Subcutaneous adipose tissue (tissue), 4 donors: ENCODE measurements around the gene SAG. TPM values are rescaled to one million over a fixed set of nuclear protein-coding genes. Genes with fewer than 3 reads are reported as not detected.

Experiments used
- total RNA-seq, 4 donors: library from RNA; depleted of rRNA; stranded (reverse); fragments of >200 nt; gene quantifications; one replicate each; pipeline ENCODE4 v1.1.0, GENCODE V29; 2016
- TF ChIP-seq, protein P1 (sequence below): fragments of 450-650 bp; IDR thresholded peaks from one replicate; pipeline ENCODE4 v1.5.1; 2016; ENCODE audit warnings: low read depth, mild to moderate bottlenecking, control low read depth, antibody characterized with exemption, moderate library complexity

Gene SAG
- total RNA-seq, 4 donors from 2014 or later: not detected

DNA sequence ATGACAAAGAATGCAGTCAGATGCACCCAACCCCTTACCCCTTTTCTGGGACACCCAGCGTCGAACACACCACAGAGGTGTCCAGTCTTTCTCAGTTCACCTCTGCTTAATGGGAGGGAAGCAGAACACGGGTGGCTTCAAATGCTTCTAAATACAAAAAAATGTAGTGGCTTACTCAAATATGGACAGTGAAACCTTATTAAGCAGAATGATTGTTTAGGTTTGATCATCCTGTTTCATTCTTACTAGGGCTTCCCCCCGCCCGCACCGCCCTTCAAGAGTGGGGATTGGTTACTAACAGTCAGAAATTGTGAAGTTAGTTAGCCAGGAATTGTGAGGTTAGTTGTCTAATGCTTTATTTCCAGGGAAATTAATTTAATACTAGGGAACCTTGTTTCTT is 34.5 kb upstream of the SAG start:
- TF ChIP-seq, protein P1, sequence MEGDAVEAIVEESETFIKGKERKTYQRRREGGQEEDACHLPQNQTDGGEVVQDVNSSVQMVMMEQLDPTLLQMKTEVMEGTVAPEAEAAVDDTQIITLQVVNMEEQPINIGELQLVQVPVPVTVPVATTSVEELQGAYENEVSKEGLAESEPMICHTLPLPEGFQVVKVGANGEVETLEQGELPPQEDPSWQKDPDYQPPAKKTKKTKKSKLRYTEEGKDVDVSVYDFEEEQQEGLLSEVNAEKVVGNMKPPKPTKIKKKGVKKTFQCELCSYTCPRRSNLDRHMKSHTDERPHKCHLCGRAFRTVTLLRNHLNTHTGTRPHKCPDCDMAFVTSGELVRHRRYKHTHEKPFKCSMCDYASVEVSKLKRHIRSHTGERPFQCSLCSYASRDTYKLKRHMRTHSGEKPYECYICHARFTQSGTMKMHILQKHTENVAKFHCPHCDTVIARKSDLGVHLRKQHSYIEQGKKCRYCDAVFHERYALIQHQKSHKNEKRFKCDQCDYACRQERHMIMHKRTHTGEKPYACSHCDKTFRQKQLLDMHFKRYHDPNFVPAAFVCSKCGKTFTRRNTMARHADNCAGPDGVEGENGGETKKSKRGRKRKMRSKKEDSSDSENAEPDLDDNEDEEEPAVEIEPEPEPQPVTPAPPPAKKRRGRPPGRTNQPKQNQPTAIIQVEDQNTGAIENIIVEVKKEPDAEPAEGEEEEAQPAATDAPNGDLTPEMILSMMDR: no peak

DNA sequence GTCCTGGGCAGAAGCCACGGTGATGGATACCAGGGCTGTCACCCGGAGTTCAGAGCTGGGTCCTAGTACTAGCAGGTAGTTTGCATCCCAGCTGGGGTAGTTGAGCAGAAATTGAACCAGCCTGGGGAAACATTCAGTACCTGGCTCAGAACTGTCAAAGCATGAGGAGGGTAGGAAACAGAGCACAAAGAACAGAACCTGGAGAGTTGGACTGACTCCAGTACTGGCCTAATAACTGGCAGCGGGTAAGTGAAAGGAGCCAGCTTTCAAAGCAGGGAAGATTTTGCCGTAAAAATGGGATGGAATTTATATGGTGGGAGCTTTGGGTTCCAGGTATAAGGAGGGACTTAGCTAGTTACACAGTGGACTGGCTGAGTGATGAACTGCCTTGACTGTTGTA is 32.4 kb upstream of the SAG start:
- TF ChIP-seq, protein P1: no peak

DNA sequence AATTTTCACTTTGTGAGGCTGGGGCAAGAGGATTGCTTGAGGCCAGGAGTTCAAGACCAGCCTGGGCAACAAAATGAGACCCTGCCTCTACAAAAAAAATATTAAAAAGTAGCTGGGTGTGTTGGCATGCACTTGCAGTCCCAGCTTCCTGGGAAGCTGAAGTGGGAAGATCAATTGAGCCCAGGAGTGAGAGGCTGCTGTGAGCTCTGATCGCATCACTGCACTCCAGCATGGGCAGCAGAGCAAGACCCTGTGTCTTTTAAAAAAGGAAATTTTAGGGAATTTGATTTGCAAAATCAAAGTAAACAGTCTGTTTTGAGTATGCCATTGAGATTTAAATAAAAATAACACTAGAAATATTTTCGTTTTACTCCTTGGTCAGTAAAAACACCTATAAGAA is 28.7 kb upstream of the SAG start:
- TF ChIP-seq, protein P1: no peak

DNA sequence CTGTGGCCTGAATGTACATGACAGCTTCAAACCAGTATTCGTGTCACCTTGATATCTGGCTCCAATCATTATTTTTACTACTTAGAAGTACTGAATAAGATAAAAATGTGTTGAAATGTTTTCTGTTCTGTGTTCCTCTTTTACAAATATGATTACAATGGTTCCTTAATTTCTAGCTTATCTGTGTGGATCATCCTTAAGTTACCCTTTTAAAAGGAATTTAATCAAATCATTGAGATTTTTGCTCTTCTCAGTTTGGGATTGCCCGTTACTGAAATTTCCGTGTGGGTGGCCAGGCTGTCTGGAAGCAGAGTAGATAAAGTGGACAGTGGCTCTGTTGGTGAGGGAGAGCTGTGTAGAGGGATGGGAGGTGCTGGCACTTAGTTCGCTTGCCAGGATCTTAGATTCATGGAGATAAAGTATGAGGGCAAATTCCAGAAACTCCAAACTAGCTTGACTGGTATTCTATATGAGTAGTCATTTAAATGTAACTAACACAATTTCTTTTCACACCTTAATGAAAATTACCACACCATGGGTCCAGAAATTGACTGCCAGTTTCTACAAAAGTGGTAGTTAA is 27.4 kb upstream of the SAG start:
- TF ChIP-seq, protein P1: no peak

- TF ChIP-seq, protein P1: no peak
These were observed 26.1 kb upstream of the SAG start for GRCh38 chr2:233281553-233281952.

- TF ChIP-seq, protein P1: no peak
These were observed 25.5 kb upstream of the SAG start for GRCh38 chr2:233281992-233282603.

DNA sequence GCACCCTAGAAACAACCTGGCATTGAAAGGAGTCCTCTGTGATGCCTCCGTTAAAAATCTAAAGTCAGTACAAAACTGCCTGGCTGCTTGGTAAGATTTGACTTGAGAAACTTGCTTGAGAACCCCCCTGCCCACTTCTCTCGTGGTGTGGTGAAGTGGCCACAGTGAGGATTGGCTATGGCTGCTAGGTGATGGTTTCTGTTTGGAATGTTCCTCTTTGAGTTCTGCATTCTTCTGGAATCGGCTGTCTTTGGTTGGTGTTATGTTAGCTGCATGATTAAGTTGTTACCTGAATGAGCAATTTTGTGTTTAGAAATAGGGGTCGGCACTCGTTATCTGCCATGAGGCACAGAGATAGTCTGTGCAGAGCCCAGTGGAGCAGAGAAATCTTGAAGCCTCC is 21.7 kb upstream of the SAG start:
- TF ChIP-seq, protein P1: no peak
